ENCODE measurements around the gene SH3BGR. TPM values are rescaled to one million over a fixed set of nuclear protein-coding genes. Genes with fewer than 3 reads are reported as not detected.

Gene SH3BGR
- total RNA-seq, 2 experiments from 2014 or later: 3.2 to 4.0 TPM

DNA sequence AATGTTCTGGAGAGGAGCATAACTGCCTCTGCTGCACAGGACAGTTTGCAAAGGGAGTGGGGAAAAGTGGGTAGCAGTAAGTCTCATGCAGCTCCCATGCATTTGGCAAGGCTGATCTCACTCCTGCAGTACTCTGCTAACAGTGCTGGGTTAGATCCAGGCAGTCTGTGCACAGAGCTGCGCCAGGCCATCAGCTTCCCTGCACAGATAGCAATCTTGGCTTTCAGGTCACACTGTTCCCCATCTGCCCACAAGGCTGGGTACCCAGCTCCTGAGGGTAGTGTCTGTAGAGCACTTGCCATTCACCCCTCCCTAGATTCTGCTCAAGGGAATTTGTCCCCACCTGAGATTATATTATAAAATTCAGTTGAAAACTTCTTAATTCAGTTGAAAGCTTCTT, 72.1 kb downstream of the SH3BGR start:
- no peaks in the 10 kb centered on the region for H3K4me1 Mint-ChIP-seq (ENCODE audit: low read depth)
- no peaks in the 10 kb centered on the region for H3K27me3 Mint-ChIP-seq (ENCODE audit: low read depth)
- no peak overlapping the region for H3K27ac Mint-ChIP-seq
- intact Hi-C loops (cut with micrococcal nuclease): no loop called here
- no peaks in the 10 kb centered on the region for H3K36me3 Mint-ChIP-seq (ENCODE audit: low read depth)
- CTCF ChIA-PET: interaction anchor here (1.7 kb wide), 1 partner anchor 190 kb away, joined by 3 read pairs; no protein-coding TSS in a partner anchor
- no peak overlapping the region for H3K4me3 Mint-ChIP-seq
- DNase-seq: no peak
- no peaks in the 10 kb centered on the region for H3K9me3 Mint-ChIP-seq

DNA sequence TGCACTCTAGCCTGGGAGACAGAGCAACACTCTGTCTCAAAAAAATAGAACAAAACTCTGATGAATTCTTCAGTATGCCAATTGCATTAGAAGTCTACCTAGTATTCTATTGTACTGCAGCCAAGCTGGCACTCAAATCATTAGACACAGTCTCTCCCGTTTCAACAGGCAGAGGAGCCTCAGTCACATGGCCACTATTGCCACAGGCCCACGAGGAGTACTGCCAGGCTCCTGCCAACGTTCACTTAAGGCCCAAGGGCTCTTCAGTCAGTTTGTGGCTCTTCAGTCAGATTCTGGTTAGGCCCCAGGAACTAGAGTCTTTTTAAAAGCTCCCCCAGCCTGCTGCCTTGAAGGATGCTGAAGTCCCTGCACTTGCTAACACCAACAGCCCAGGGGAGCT, 73.4 kb downstream of the SH3BGR start:
- H3K9me3 Mint-ChIP-seq: no peaks in the 10 kb centered on the region
- DNase-seq: no peak
- no peaks in the 10 kb centered on the region for H3K36me3 Mint-ChIP-seq (ENCODE audit: low read depth)
- no peak overlapping the region for H3K27ac Mint-ChIP-seq
- CTCF ChIA-PET: interaction anchor here (1.7 to 1.9 kb wide), 2 partner anchors 189 to 192 kb away, joined by 3 to 6 read pairs; no protein-coding TSS in a partner anchor
- H3K27me3 Mint-ChIP-seq (ENCODE audit: low read depth): peaks cover 5% of the 10 kb centered on the region
- intact Hi-C loops (cut with micrococcal nuclease): no loop called here
- no peak overlapping the region for H3K4me3 Mint-ChIP-seq
- H3K4me1 Mint-ChIP-seq (ENCODE audit: low read depth): no peaks in the 10 kb centered on the region

DNA sequence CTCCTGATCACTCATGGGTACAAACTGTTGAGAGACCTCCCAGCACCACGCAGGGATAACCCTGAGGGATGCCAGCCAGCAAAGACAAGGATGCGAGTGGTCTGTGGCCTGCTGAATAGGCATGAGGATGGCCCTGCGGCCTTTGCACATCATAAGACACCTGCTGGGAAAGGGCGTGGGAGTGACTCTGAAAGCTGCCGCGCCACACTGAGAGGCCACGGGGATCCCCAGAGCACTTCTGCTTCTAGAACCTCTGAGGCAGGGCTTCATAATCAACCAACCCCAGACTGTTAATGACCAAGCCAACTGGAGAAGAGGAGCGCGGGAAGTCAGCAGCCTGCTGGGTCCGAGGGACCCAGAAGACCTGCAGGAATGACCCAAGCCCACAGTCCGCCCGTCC, 73.8 kb downstream of the SH3BGR start:
- H3K27me3 Mint-ChIP-seq (ENCODE audit: low read depth): peaks cover 5% of the 10 kb centered on the region
- no peak for DNase-seq
- intact Hi-C loops (cut with micrococcal nuclease): no loop called here
- CTCF ChIA-PET: interaction anchor here (1.9 kb wide), 1 partner anchor 191 kb away, joined by 6 read pairs; no protein-coding TSS in a partner anchor
- no peak overlapping the region for H3K4me3 Mint-ChIP-seq
- H3K36me3 Mint-ChIP-seq (ENCODE audit: low read depth): no peaks in the 10 kb centered on the region
- H3K9me3 Mint-ChIP-seq: no peaks in the 10 kb centered on the region
- no peak overlapping the region for H3K27ac Mint-ChIP-seq
- no peaks in the 10 kb centered on the region for H3K4me1 Mint-ChIP-seq (ENCODE audit: low read depth)

DNA sequence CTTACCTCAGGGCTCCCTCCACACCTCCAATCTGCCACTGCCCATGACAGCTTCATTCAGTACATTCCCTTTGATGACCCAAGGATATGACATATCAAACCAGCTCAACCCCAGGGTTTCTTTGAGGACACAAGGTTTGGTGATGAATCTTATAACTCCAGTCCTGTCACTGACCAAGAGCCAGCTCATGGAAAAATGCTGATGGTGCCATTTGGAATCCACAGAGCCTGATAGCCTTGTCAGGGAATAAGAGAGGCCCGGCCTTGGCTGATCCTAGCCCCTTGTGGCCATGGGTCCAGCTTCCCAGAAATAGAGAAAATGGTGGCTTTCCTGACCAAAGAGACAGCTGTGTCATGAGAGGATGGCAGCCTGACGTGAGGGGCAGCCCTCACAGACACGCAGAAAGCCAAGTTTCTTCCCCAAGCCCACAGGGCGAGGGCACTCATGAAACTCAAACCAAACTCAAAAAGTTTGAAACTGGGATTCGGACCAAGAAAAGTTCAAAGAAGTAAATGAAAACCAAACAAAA, 75.4 kb downstream of the SH3BGR start:
- CTCF ChIA-PET: interaction anchor here (2.3 kb wide), 1 partner anchor 9 kb away, joined by 8 read pairs; no protein-coding TSS in a partner anchor
- Mint-ChIP-seq H3K4me3 (no peak overlapping the region), H3K27ac (no peak overlapping the region), H3K4me1 (ENCODE audit: low read depth) (no peaks in the 10 kb centered on the region), H3K9me3 (no peaks in the 10 kb centered on the region), H3K27me3 (ENCODE audit: low read depth) (peaks cover 5% of the 10 kb centered on the region), H3K36me3 (ENCODE audit: low read depth) (no peaks in the 10 kb centered on the region)
- intact Hi-C loops (cut with micrococcal nuclease): no loop called here
- no peak for DNase-seq

DNA sequence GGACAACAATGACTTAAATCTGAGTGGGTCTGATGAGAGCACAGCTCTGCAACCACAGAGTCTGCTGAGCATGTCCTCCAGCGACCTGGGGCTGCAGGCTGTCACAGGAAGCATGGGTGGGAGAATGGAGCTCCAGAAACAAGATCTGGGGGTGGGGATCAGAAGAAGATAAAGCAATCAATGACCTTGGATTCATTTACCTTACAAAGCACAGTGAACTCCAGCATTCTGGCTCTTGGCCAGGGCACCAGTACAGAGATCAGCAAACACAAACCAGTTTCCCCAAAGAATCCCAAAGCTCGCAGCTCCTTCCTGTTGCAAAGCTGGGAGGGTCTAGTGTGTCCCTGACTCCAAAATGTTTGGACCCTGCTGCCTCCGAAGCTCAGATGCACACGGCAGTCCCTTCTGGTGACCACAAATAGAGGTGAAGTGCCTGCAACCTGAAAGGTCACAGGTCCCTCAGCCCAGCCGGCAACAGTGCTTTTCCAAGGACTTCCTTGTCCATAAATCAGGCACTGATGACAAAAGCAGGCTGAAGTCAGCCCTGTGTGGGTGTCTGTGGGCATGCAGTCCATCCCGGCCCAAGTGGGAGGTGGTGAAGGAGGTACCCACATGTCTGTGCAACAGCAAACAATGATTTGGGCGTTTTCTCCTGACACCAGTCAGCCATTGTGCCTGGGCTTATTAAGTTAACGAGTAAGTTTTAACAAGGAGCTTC, 76.1 kb downstream of the SH3BGR start:
- Mint-ChIP-seq H3K4me1 (ENCODE audit: low read depth) (no peaks in the 10 kb centered on the region), H3K27ac (no peak overlapping the region), H3K9me3 (no peaks in the 10 kb centered on the region), H3K36me3 (ENCODE audit: low read depth) (no peaks in the 10 kb centered on the region), H3K27me3 (ENCODE audit: low read depth) (peaks cover 7% of the 10 kb centered on the region), H3K4me3 (no peak overlapping the region)
- intact Hi-C loops (cut with micrococcal nuclease): no loop called here
- CTCF ChIA-PET: interaction anchor here (2.3 kb wide), 1 partner anchor 10 kb away, joined by 8 read pairs; no protein-coding TSS in a partner anchor
- no peak for DNase-seq

DNA sequence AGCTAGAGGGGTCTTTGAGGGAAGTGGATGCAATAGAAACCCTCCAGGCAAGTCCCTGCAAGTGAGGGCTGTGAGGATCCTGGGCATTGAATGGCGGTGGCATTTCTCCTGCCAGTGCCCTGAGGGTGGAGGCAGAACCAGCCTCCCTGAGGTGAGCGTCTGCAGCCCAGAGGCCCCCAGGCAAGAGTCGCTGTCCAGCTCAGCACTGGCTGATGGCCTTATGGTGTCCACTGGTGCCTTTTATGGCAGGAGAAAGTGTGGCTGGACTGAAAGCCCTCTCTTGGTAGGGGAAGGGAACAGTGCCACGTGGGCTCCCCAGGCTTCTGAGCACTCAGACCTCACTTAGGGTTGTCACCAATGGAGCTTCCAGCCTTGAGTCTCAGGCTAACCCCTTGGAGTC, 77.3 kb downstream of the SH3BGR start:
- no peaks in the 10 kb centered on the region for H3K36me3 Mint-ChIP-seq (ENCODE audit: low read depth)
- H3K9me3 Mint-ChIP-seq: no peaks in the 10 kb centered on the region
- H3K4me3 Mint-ChIP-seq: no peak overlapping the region
- CTCF ChIA-PET: interaction anchor here (2.3 kb wide), 1 partner anchor 11 kb away, joined by 8 read pairs; no protein-coding TSS in a partner anchor
- DNase-seq: no peak
- intact Hi-C loops (cut with micrococcal nuclease): no loop called here
- peaks cover 7% of the 10 kb centered on the region for H3K27me3 Mint-ChIP-seq (ENCODE audit: low read depth)
- no peak overlapping the region for H3K27ac Mint-ChIP-seq
- no peaks in the 10 kb centered on the region for H3K4me1 Mint-ChIP-seq (ENCODE audit: low read depth)

DNA sequence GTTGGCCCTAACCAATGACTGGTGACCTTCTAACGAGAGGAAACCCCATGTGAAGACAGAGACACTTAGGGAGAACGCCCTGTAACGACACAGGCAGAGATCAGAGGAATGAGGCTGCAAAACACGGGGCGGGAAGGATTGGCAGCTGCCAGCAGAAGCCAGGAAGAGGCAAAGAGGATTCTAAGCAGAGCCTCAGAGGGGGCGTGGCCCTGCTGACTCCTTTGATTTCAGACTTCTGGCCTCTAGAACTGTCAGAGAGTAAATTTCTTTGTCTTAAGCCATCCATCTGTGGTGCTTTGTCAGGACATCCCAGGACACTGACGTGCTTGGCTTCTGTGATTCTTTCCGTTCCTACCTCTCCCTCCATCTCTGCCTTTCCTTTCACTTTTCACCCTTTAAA, 79.3 kb downstream of the SH3BGR start:
- no peak overlapping the region for H3K4me3 Mint-ChIP-seq
- H3K4me1 Mint-ChIP-seq (ENCODE audit: low read depth): no peaks in the 10 kb centered on the region
- H3K27ac Mint-ChIP-seq: no peak overlapping the region
- H3K36me3 Mint-ChIP-seq (ENCODE audit: low read depth): no peaks in the 10 kb centered on the region
- DNase-seq: no peak
- peaks cover 14% of the 10 kb centered on the region for H3K27me3 Mint-ChIP-seq (ENCODE audit: low read depth)
- intact Hi-C loops (cut with micrococcal nuclease): no loop called here
- CTCF ChIA-PET: no interaction called here
- H3K9me3 Mint-ChIP-seq: no peaks in the 10 kb centered on the region

DNA sequence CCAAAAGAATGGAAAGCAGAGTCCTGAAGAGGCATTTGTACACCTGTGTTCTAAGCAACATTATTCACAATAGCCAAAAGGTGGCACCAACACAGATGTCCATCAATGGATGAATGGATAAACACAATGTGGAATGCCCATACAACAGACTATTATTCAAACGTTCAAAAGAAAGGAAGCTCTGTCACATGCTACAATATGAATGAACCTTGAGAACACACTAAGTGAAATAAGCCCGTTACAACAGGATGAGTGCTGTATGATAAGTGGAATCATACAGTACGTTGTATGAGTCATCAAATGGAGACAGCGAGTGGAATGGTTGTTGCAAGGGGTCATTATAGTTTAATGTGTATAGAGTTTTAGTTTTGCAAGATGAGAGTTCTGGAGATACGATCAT, 80.1 kb downstream of the SH3BGR start:
- H3K36me3 Mint-ChIP-seq (ENCODE audit: low read depth): no peaks in the 10 kb centered on the region
- no peak overlapping the region for H3K4me3 Mint-ChIP-seq
- CTCF ChIA-PET: no interaction called here

DNA sequence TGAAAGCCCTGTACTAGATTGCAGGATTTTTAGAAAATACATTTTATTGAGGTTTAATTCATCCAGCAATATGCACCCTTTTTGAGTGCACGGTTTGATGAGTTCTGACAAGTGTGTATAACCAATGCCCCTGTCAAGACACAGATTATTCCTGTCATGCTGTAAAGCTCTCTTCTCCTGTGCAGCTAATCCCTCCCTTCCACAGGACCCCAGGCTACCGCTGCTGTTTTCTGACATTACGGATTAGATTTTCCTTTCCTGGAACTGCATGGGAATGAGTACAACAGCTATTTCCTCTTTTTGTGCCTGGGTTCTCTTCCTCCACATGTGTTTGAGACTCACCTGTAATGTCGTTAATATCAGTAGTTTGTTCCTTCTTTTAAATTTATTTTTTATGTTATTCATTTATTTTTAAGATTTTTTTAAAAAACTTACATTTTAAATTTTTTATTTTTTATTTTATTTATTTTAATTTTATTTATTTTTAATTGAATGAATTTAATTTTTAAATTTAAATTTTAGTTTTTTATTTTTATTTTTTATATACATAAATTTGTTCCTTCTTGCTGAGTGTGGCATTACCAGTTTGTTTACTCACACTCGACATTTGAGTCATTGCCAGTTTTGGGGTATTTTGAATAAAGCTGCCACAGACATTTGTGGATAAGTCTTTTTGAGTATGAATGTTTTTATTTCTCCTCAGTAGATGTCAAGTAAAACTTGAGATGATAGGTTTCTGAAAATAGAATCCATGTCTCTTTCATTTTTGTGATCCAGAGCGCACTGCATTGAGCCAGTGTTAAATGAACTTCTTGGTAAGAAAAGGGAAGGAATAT, 82.0 kb downstream of the SH3BGR start:
- H3K4me1 Mint-ChIP-seq (ENCODE audit: low read depth): no peaks in the 10 kb centered on the region
- CTCF ChIA-PET: interaction anchor here (0.5 kb wide), 1 partner anchor 20 kb away, joined by 3 read pairs; no protein-coding TSS in a partner anchor
- H3K4me3 Mint-ChIP-seq: no peak overlapping the region
- H3K27me3 Mint-ChIP-seq (ENCODE audit: low read depth): peaks cover 14% of the 10 kb centered on the region
- H3K36me3 Mint-ChIP-seq (ENCODE audit: low read depth): no peaks in the 10 kb centered on the region
- H3K9me3 Mint-ChIP-seq: no peaks in the 10 kb centered on the region
- no peak for DNase-seq
- H3K27ac Mint-ChIP-seq: no peak overlapping the region
- intact Hi-C loops (cut with micrococcal nuclease): no loop called here

More for the DNA sequence above, 80.1 kb downstream of the SH3BGR start:
- Mint-ChIP-seq H3K9me3 (no peaks in the 10 kb centered on the region), H3K4me1 (ENCODE audit: low read depth) (no peaks in the 10 kb centered on the region), H3K27me3 (ENCODE audit: low read depth) (peaks cover 14% of the 10 kb centered on the region), H3K27ac (no peak overlapping the region)
- intact Hi-C loops (cut with micrococcal nuclease): no loop called here
- DNase-seq: no peak

DNA sequence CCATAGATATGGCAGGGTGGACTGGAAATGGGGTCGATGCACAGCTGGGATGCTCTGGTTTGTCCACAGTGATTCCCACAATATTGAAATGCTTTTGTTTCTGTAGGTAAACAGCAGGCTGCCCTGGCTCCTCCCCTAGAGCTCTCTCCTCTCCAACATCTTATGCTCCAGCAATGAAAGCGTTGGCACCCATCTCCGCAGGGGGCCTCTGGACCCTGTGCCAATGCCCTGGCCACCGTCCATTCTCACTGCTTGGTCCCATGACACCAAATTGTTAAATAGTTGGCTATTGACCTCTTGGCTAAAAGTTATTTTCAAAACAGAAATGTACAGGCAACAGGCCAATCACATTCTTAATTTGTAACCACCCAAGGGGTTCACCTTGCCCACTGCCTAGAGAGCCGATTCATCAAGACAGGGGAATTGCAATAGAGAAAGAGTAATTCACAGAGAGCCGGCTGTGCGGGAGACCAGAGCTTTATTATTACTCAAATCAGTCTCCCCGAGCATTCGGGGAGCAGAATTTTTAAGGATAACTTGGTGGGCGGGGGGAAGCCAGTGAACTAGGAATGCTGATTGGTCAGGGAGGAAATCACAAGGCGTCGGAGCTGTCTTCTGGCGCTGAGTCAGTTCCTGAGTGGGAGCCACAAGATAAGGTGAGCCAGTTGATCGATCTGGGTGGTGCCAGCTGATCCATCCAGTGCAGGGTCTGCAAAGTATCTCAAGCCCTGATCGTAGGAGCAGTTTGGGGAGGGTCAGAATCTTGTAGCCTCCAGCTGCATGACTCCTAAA, 84.1 kb downstream of the SH3BGR start:
- CTCF ChIA-PET: no interaction called here

DNA sequence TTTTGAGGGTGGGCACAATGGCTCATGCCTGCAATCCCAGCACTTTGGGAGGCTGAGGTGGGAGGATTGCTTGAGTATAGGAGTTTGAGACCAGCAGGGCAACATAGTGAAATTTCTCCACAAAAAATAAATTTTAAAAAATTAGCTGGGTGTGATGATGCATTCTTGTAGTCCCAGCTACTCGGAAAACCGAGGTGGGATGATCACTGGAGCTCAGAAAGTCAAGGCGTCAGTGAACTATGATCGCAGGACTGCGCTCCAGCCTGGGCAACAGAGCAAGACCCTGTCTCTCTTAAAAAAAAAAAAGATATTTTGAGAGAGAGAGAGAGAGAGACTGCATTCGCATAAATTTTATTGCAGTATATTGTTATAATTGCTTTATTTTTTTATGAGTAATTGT, 85.1 kb downstream of the SH3BGR start:
- H3K4me1 Mint-ChIP-seq (ENCODE audit: low read depth): no peaks in the 10 kb centered on the region
- H3K27me3 Mint-ChIP-seq (ENCODE audit: low read depth): peaks cover 14% of the 10 kb centered on the region
- CTCF ChIA-PET: no interaction called here
- no peak for DNase-seq
- intact Hi-C loops (cut with micrococcal nuclease): no loop called here
- no peak overlapping the region for H3K27ac Mint-ChIP-seq
- no peaks in the 10 kb centered on the region for H3K36me3 Mint-ChIP-seq (ENCODE audit: low read depth)
- H3K4me3 Mint-ChIP-seq: no peak overlapping the region
- no peaks in the 10 kb centered on the region for H3K9me3 Mint-ChIP-seq

More for the DNA sequence above, 84.1 kb downstream of the SH3BGR start:
- Mint-ChIP-seq H3K36me3 (ENCODE audit: low read depth) (no peaks in the 10 kb centered on the region), H3K27ac (no peak overlapping the region), H3K9me3 (no peaks in the 10 kb centered on the region), H3K27me3 (ENCODE audit: low read depth) (peaks cover 11% of the 10 kb centered on the region), H3K4me3 (no peak overlapping the region), H3K4me1 (ENCODE audit: low read depth) (no peaks in the 10 kb centered on the region)
- no peak for DNase-seq
- intact Hi-C loops (cut with micrococcal nuclease): no loop called here

DNA sequence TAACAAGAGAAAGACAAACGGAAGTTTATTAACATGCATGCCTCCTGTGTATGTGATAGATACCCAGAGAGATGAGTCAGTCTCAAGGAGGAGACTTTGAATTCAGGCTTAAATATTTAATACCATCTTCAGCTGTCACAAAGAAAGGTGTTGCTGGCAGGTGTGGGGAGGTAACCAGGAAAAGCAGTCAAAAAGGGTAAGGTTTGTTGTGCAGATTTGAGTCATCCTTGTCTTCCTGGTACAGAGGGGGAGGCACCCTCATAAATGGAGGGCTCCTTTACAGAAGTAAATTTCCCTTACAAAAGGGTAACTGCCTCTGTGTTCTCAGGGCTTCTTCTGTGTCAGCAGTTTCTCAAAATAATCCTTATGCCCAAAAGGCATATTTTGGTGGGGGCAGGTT, 85.8 kb downstream of the SH3BGR start:
- CTCF ChIA-PET: no interaction called here
- peaks cover 14% of the 10 kb centered on the region for H3K27me3 Mint-ChIP-seq (ENCODE audit: low read depth)
- no peaks in the 10 kb centered on the region for H3K4me1 Mint-ChIP-seq (ENCODE audit: low read depth)
- H3K36me3 Mint-ChIP-seq (ENCODE audit: low read depth): no peaks in the 10 kb centered on the region
- H3K4me3 Mint-ChIP-seq: no peak overlapping the region
- intact Hi-C loops (cut with micrococcal nuclease): no loop called here
- no peak for DNase-seq
- no peak overlapping the region for H3K27ac Mint-ChIP-seq
- no peaks in the 10 kb centered on the region for H3K9me3 Mint-ChIP-seq
